Measurements from ENCODE around the gene STAG1.

- TF ChIP-seq POLR2AphosphoS5 (IDR thresholded peaks at IDR 0.05; ENCODE audit: low read depth, low read length): no peak
- TF ChIP-seq CTCF (IDR thresholded peaks at IDR 0.05): no peak
- no peak for TF ChIP-seq REST (IDR thresholded peaks at IDR 0.05; ENCODE audit: insufficient read depth in 1 of 2, low read depth in 2 of 2, low read length in 1 of 2)
- TF ChIP-seq TCF7L2 (IDR thresholded peaks at IDR 0.05; ENCODE audit: low read depth, low read length): no peak
Measured at GRCh38 chr3:136512381-136512780, 239.8 kb downstream of the STAG1 start.

Measured in Panc1 (cell line).